Kidney (tissue), 14 donors: Measurements from ENCODE around the gene ANKRD31. TPM values are rescaled to one million over a fixed set of nuclear protein-coding genes. Genes with fewer than 3 reads are reported as not detected.

Experiments used
- DNase-seq, 5 donors: peaks; one replicate each; pipeline ENCODE4 v3.0.0-alpha.2; 2013 to 2020
- FAIRE-seq: peaks from 2 replicates; lab custom pipeline; 2012; peaks lifted over from hg19 to GRCh38; lab: Jason Lieb, UNC
- H3K27ac ChIP-seq, 2 donors: one replicate each; pipeline ENCODE4 v1.7.0; 2013; ENCODE audit warnings: low read depth in 2 of 2, low read length in 2 of 2, inconsistent platforms in 1 of 2
- H3K27me3 ChIP-seq: one replicate; pipeline ENCODE4 v1.7.1; 2013; ENCODE audit warnings: low read length, inconsistent platforms; ENCODE audit not compliant: control insufficient read depth, insufficient read depth
- H3K36me3 ChIP-seq, 3 donors: one replicate each; pipeline versions ENCODE4 v1.7.0 to v1.7.1; 2013; ENCODE audit warnings: low read length in 3 of 3, control low read depth in 1 of 3, inconsistent platforms in 1 of 3; ENCODE audit not compliant: insufficient read depth in 3 of 3, control insufficient read depth in 2 of 3
- H3K4me1 ChIP-seq, 3 donors: one replicate each; pipeline versions ENCODE4 v1.7.0 to v1.7.1; 2013; ENCODE audit warnings: low read length in 3 of 3, inconsistent platforms in 1 of 3, low read depth in 1 of 3; ENCODE audit not compliant: control insufficient read depth in 2 of 3, insufficient read depth in 2 of 3
- H3K4me3 ChIP-seq, 3 donors: one replicate each; pipeline versions ENCODE4 v1.7.0 to v1.8.1; 2013; ENCODE audit warnings: low read length in 3 of 3, control low read depth in 1 of 3, inconsistent platforms in 1 of 3
- H3K9ac ChIP-seq, 3 donors: one replicate each; pipeline versions ENCODE4 v1.7.0 to v1.7.1; 2013; ENCODE audit warnings: low read length in 3 of 3, control low read depth in 1 of 3, inconsistent platforms in 1 of 3
- H3K9me3 ChIP-seq, 3 donors: one replicate each; pipeline versions ENCODE4 v1.7.0 to v1.7.1; 2013; ENCODE audit warnings: low read length in 3 of 3, control low read depth in 1 of 3, inconsistent platforms in 1 of 3; ENCODE audit not compliant: control insufficient read depth in 2 of 3, insufficient read depth in 1 of 3
- CTCF ChIP-seq: IDR thresholded peaks from 3 replicates; pipeline ENCODE4 v1.5.1; 2012; ENCODE audit warnings: mild to moderate bottlenecking, moderate library complexity, borderline replicate concordance; ENCODE audit not compliant: insufficient read depth; ENCODE audit errors: extremely low read depth
- intact Hi-C: fragments of 100-400 bp; cut with DNase I; formaldehyde crosslinking; loops from one replicate; pipeline ENCODE4 v1.11.1; 2022
- polyA plus RNA-seq: library from polyadenylated mRNA; stranded (reverse); fragments of 350-450 nt; fragmentation: Illumina TruSeq; extraction: RNeasy Lipid Tissue Mini Kit (QIAGEN cat#74804); gene quantifications from one replicate; pipeline ENCODE4 v1.2.3, GENCODE V29; 2014; ENCODE audit warnings: low read depth, low replicate concordance; ENCODE audit not compliant: insufficient read depth
- total RNA-seq: library from RNA; stranded (reverse); fragmentation: NEBNext Ultra II Directional; extraction: Animal tissue kit (Norgen Biotek cat#: 25700); gene quantifications from one replicate; pipeline ENCODE4 v1.2.1, GENCODE V29; 2021
- donor health status: control.
- donor health status: control.
- donor health status: control.
- donor health status: control.
- donor health status: control.
- donor health status: DM: yes; HTN: yes; CAD: no.
- donor health status: Normal renal cell carcinoma (clear cell type).

The ANKRD31 gene
- total and polyA plus RNA-seq, 2 donors from 2014 or later: 0.17 to 0.38 TPM

- H3K4me1 ChIP-seq: peaks cover 0 to 25% (median 18%) of the 10 kb centered on the region in 3 donors
Observed at GRCh38 chr5:75052192-75053053, 184.3 kb downstream of the ANKRD31 start, which contains the start of gene GCNT4. Gene GCNT4, minus strand, starts transcription at chr5:75052558. Its CDS starts 22,521 bp downstream, at chr5:75030037.

GRCh38 chr5:75051217-75051751 is 185.4 kb downstream of the ANKRD31 start:
- no peaks in the 10 kb centered on the region for H3K36me3 ChIP-seq
- no peaks in the 10 kb centered on the region for H3K27me3 ChIP-seq
- H3K27ac ChIP-seq: peak overlapping the region in 1 of 2 donors; percentile 52
- intact Hi-C loops: no loop called here
- no peaks in the 10 kb centered on the region for H3K9me3 ChIP-seq
- FAIRE-seq (no peak), DNase-seq (peak in 1 of 5 donors; percentile 25)
- peak overlapping the region in 2 of 3 donors; percentile 3 to 51 for H3K9ac ChIP-seq
- no peak for TF ChIP-seq CTCF
- H3K4me1 ChIP-seq: peaks cover 0 to 25% (median 18%) of the 10 kb centered on the region in 3 donors
- H3K4me3 ChIP-seq: peak overlapping the region; percentile 2 to 79 (median 9)

More at GRCh38 chr5:75052192-75053053, 184.3 kb downstream of the ANKRD31 start, which contains the start of gene GCNT4:
- no peaks in the 10 kb centered on the region for H3K9me3 ChIP-seq
- FAIRE-seq (no peak), DNase-seq (peak; percentile 48 to 85 (median 62))
- H3K9ac ChIP-seq: peak within 1 kb of the TSS; percentile 23 to 95 (median 80)
- H3K27me3 ChIP-seq: no peaks in the 10 kb centered on the region
- intact Hi-C loops: no loop called here
- peak within 1 kb of the TSS; percentile 58 to 80 (median 79) for H3K4me3 ChIP-seq
- TF ChIP-seq CTCF: no peak
- H3K36me3 ChIP-seq: no peaks in the 10 kb centered on the region
- H3K27ac ChIP-seq: peak within 1 kb of the TSS; percentile 92 to 93

- H3K27ac ChIP-seq: peak overlapping the region; percentile 30 to 54
- no peaks in the 10 kb centered on the region for H3K9me3 ChIP-seq
- H3K36me3 ChIP-seq: no peaks in the 10 kb centered on the region
- DNase-seq (peak in 3 of 5 donors; percentile 24 to 54 (median 48)), FAIRE-seq (no peak)
- TF ChIP-seq CTCF: no peak
- peak overlapping the region in 1 of 3 donors; percentile 79 for H3K4me3 ChIP-seq
- intact Hi-C loops: no loop called here
- H3K9ac ChIP-seq: peak overlapping the region in 1 of 3 donors; percentile 51
- peaks cover 0 to 25% (median 18%) of the 10 kb centered on the region in 3 donors for H3K4me1 ChIP-seq
- no peaks in the 10 kb centered on the region for H3K27me3 ChIP-seq
Observed at GRCh38 chr5:75050415-75050814, 186.3 kb downstream of the ANKRD31 start.
